H1 (cell line): ENCODE results near the gene RGL3. TPM values are rescaled to one million over a fixed set of nuclear protein-coding genes. Genes with fewer than 3 reads are reported as not detected.

Experiments used
- BRCA1 ChIP-seq: IDR thresholded peaks from 2 replicates; pipeline ENCODE4 v1.6.1; 2012; ENCODE audit warnings: low read depth, low read length, improper control_type of control experiment
- CREB1 ChIP-seq: IDR thresholded peaks from 2 replicates; pipeline ENCODE4 v1.6.1; 2012; ENCODE audit warnings: inconsistent platforms
- CTBP2 ChIP-seq: IDR thresholded peaks from 2 replicates; pipeline ENCODE4 v1.7.0; 2011; ENCODE audit warnings: borderline replicate concordance, mild to moderate bottlenecking, moderate library complexity, mixed read lengths, low read length; ENCODE audit not compliant: insufficient read depth, insufficient read length
- FOSL1 ChIP-seq: IDR thresholded peaks from 2 replicates; pipeline ENCODE4 v1.6.1; 2011; ENCODE audit warnings: mild to moderate bottlenecking, low read depth, low read length, moderate library complexity; ENCODE audit not compliant: insufficient read depth
- POLR2A ChIP-seq, 2 experiments: IDR thresholded peaks; 1 replicate in 1 of 2; 2 replicates in 1 of 2; pipeline ENCODE4 v1.6.1; 2011; ENCODE audit warnings: low read depth in 2 of 2, low read length in 2 of 2, mild to moderate bottlenecking in 2 of 2; ENCODE audit errors: control extremely low read depth in 1 of 2
- RAD21 ChIP-seq, 2 experiments: IDR thresholded peaks in 1 of 2; conservative IDR thresholded peaks in 1 of 2; 2 replicates each; pipeline ENCODE4 v1.6.1; 2011; ENCODE audit warnings: low read depth in 2 of 2, low read length in 2 of 2, improper control_type of control experiment in 1 of 2, inconsistent platforms in 1 of 2, mild to moderate bottlenecking in 1 of 2, moderate library complexity in 1 of 2
- SIN3A ChIP-seq, 2 experiments: IDR thresholded peaks in 1 of 2; conservative IDR thresholded peaks in 1 of 2; 2 replicates each; pipeline ENCODE4 v1.6.1; 2011 to 2012; ENCODE audit warnings: low read length in 2 of 2, improper control_type of control experiment in 1 of 2, low read depth in 1 of 2, mild to moderate bottlenecking in 1 of 2
- SUZ12 ChIP-seq: fragments of 200-600 bp; sonication (generic); IDR thresholded peaks from 2 replicates; pipeline ENCODE4 v1.6.1; 2012; ENCODE audit warnings: mild to moderate bottlenecking, inconsistent platforms, low read length, moderate library complexity, mixed read lengths
- polyA plus RNA-seq, 7 experiments: library from polyadenylated mRNA; depleted of rRNA in 3 of 7; stranded (reverse) in 5 of 7; unstranded in 2 of 7; fragments of >200 nt in 5 of 7; fragments of 200-250 nt in 2 of 7; gene quantifications; 1 replicate in 5 of 7; 2 replicates in 1 of 7; 4 replicates in 1 of 7; pipeline versions ENCODE4 v1.2.1 to v1.2.3, GENCODE V29; 2011 to 2013; ENCODE audit warnings: missing spikeins in 2 of 7, mixed read lengths in 2 of 7
- total RNA-seq: library from RNA; stranded (reverse); fragmentation: NEBNext Ultra II Directional; extraction: Animal tissue kit (Norgen Biotek cat#: 25700); gene quantifications from 2 replicates; pipeline ENCODE4 v1.2.1, GENCODE V29; 2021
- TF ChIP-seq, protein P1 (sequence below): fragments of 300-600 bp; sonication (generic); IDR thresholded peaks from 2 replicates; pipeline ENCODE4 v1.7.1; 2012; ENCODE audit warnings: low read length, moderate library complexity, mild to moderate bottlenecking, inconsistent platforms; ENCODE audit not compliant: insufficient replicate concordance

RGL3 gene
- total and polyA plus RNA-seq, 2 of the 8 experiments (the other 6 are each of a cell fraction or from before 2014, with no cell fraction given) = 36.9 to 40.9 TPM

- TF ChIP-seq, protein P1, sequence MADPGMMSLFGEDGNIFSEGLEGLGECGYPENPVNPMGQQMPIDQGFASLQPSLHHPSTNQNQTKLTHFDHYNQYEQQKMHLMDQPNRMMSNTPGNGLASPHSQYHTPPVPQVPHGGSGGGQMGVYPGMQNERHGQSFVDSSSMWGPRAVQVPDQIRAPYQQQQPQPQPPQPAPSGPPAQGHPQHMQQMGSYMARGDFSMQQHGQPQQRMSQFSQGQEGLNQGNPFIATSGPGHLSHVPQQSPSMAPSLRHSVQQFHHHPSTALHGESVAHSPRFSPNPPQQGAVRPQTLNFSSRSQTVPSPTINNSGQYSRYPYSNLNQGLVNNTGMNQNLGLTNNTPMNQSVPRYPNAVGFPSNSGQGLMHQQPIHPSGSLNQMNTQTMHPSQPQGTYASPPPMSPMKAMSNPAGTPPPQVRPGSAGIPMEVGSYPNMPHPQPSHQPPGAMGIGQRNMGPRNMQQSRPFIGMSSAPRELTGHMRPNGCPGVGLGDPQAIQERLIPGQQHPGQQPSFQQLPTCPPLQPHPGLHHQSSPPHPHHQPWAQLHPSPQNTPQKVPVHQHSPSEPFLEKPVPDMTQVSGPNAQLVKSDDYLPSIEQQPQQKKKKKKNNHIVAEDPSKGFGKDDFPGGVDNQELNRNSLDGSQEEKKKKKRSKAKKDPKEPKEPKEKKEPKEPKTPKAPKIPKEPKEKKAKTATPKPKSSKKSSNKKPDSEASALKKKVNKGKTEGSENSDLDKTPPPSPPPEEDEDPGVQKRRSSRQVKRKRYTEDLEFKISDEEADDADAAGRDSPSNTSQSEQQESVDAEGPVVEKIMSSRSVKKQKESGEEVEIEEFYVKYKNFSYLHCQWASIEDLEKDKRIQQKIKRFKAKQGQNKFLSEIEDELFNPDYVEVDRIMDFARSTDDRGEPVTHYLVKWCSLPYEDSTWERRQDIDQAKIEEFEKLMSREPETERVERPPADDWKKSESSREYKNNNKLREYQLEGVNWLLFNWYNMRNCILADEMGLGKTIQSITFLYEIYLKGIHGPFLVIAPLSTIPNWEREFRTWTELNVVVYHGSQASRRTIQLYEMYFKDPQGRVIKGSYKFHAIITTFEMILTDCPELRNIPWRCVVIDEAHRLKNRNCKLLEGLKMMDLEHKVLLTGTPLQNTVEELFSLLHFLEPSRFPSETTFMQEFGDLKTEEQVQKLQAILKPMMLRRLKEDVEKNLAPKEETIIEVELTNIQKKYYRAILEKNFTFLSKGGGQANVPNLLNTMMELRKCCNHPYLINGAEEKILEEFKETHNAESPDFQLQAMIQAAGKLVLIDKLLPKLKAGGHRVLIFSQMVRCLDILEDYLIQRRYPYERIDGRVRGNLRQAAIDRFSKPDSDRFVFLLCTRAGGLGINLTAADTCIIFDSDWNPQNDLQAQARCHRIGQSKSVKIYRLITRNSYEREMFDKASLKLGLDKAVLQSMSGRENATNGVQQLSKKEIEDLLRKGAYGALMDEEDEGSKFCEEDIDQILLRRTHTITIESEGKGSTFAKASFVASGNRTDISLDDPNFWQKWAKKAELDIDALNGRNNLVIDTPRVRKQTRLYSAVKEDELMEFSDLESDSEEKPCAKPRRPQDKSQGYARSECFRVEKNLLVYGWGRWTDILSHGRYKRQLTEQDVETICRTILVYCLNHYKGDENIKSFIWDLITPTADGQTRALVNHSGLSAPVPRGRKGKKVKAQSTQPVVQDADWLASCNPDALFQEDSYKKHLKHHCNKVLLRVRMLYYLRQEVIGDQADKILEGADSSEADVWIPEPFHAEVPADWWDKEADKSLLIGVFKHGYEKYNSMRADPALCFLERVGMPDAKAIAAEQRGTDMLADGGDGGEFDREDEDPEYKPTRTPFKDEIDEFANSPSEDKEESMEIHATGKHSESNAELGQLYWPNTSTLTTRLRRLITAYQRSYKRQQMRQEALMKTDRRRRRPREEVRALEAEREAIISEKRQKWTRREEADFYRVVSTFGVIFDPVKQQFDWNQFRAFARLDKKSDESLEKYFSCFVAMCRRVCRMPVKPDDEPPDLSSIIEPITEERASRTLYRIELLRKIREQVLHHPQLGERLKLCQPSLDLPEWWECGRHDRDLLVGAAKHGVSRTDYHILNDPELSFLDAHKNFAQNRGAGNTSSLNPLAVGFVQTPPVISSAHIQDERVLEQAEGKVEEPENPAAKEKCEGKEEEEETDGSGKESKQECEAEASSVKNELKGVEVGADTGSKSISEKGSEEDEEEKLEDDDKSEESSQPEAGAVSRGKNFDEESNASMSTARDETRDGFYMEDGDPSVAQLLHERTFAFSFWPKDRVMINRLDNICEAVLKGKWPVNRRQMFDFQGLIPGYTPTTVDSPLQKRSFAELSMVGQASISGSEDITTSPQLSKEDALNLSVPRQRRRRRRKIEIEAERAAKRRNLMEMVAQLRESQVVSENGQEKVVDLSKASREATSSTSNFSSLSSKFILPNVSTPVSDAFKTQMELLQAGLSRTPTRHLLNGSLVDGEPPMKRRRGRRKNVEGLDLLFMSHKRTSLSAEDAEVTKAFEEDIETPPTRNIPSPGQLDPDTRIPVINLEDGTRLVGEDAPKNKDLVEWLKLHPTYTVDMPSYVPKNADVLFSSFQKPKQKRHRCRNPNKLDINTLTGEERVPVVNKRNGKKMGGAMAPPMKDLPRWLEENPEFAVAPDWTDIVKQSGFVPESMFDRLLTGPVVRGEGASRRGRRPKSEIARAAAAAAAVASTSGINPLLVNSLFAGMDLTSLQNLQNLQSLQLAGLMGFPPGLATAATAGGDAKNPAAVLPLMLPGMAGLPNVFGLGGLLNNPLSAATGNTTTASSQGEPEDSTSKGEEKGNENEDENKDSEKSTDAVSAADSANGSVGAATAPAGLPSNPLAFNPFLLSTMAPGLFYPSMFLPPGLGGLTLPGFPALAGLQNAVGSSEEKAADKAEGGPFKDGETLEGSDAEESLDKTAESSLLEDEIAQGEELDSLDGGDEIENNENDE = no peak
- TF ChIP-seq SIN3A (conservative IDR thresholded peaks at IDR 0.05 in 1 of 2, IDR thresholded peaks at IDR 0.05 in 1 of 2; ENCODE audit: low read depth in 1 of 2, low read length in 2 of 2) (peak in 1 of 2 experiments; percentile 31; a peak in 1 of 4 replicates), SUZ12 (no peak), BRCA1 (no peak), POLR2A (IDR thresholded peaks at IDR 0.05; ENCODE audit: control extremely low read depth in 1 of 2, low read depth in 2 of 2, low read length in 2 of 2) (peak in 1 of 2 experiments; percentile 32; a peak in 1 of 3 replicates), CREB1 (peak; percentile 77), CTBP2 (no peak), FOSL1 (peak; percentile 62; the same call in 1 of the 2 replicates), RAD21 (IDR thresholded peaks at IDR 0.05 in 1 of 2, conservative IDR thresholded peaks at IDR 0.05 in 1 of 2; ENCODE audit: low read depth in 2 of 2, low read length in 2 of 2) (peak; percentile 43 to 54)
Measured at GRCh38 chr19:11382898-11383705, 36.0 kb downstream of the RGL3 start (continued).
